Gastroesophageal sphincter (tissue), 4 donors: Measurements from ENCODE around the gene SLAMF1. TPM values are rescaled to one million over a fixed set of nuclear protein-coding genes. Genes with fewer than 3 reads are reported as not detected.

Source experiments
- ATAC-seq: fragments of 150-250 bp; one replicate; pipeline ENCODE4 v1.9.1; 2016; ENCODE audit warnings: mild to moderate bottlenecking, moderate library complexity
- H3K27ac ChIP-seq, 4 donors: fragments of 200-600 bp; sonication (generic) in 3 of 4; 1 replicate in 3 of 4; 2 replicates in 1 of 4; pipeline ENCODE4 v1.5.1; 2016 to 2019
- H3K27me3 ChIP-seq: fragments of 200-600 bp; sonication (generic); one replicate; pipeline ENCODE4 v1.5.1; 2019
- H3K36me3 ChIP-seq, 2 donors: fragments of 200-600 bp; sonication (generic); one replicate each; pipeline ENCODE4 v1.5.1; 2019; ENCODE audit warnings: control low read depth in 1 of 2
- H3K4me1 ChIP-seq, 3 donors: fragments of 200-600 bp; sonication (generic); 1 replicate in 2 of 3; 2 replicates in 1 of 3; pipeline ENCODE4 v1.5.1; 2016 to 2019; ENCODE audit warnings: control low read depth in 2 of 3
- H3K4me3 ChIP-seq, 2 donors: fragments of 200-600 bp; sonication (generic); one replicate each; pipeline ENCODE4 v1.5.1; 2019; ENCODE audit warnings: mild to moderate bottlenecking in 1 of 2, moderate library complexity in 1 of 2
- H3K9me3 ChIP-seq, 3 donors: fragments of 200-600 bp; sonication (generic); one replicate each; pipeline ENCODE4 v1.5.1; 2017 to 2019; ENCODE audit warnings: control low read depth in 2 of 3
- EP300 ChIP-seq: sonication (generic); formaldehyde crosslinking; IDR thresholded peaks from one replicate; pipeline ENCODE4 v1.6.1; 2017; ENCODE audit warnings: antibody characterized with exemption, mild to moderate bottlenecking
- POLR2A ChIP-seq, 2 donors: fragments of 450-650 bp; IDR thresholded peaks; one replicate each; pipeline ENCODE4 v1.6.1; 2017; ENCODE audit warnings: antibody characterized with exemption in 2 of 2, mild to moderate bottlenecking in 2 of 2, moderate library complexity in 1 of 2
- POLR2AphosphoS5 ChIP-seq: sonication (generic); formaldehyde crosslinking; IDR thresholded peaks from one replicate; pipeline ENCODE4 v1.6.1; 2017; ENCODE audit warnings: antibody characterized with exemption
- WGBS, 2 donors: methylation state at CpG; one replicate each; pipeline ENCODE4 v1.1.5; 2018; ENCODE audit warnings: low coverage in 1 of 2; 5-methylcytosine and 5-hydroxymethylcytosine counted together
- total RNA-seq, 4 donors: library from RNA; depleted of rRNA; stranded (reverse); fragments of >200 nt; gene quantifications; one replicate each; pipeline ENCODE4 v1.1.0, GENCODE V29; 2016
- TF ChIP-seq, protein P1 (sequence below), 4 experiments: fragments of 200-600 bp in 2 of 4; fragments of 450-650 bp in 2 of 4; sonication (generic) in 1 of 4; IDR thresholded peaks; one replicate each; pipeline ENCODE4 v1.5.1; 2017 to 2019; ENCODE audit warnings: antibody characterized with exemption in 4 of 4, mild to moderate bottlenecking in 2 of 4, moderate library complexity in 2 of 4

SLAMF1 gene
- total RNA-seq, 4 donors from 2014 or later: 0.12 to 2.8 (median 1.2) TPM; not detected in 1

DNA sequence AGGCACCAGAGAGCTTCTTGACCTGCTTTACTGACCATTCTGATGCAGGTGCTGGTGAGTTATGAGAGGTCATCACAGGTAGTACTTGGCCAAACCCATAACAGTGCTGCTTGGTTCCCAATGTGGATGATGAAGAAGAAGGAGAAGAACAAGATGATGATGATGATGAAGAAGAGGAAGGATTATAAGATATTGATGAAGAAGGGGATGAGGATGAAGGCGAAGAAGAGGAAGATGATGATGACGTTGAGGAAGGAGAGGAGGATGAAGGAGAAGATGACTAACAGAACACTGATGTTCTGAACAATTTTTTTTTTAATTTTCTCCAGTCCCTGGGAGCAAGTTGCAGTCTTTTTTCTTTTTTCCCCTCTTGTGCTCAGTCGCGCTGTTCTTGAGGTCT is 23.9 kb upstream of the SLAMF1 start:
- TF ChIP-seq POLR2AphosphoS5: no peak
- 85% methylated on average over 4 of the region's 4 CpGs for WGBS, 2 donors

GRCh38 chr1:160669802-160670201 is 23.0 kb upstream of the SLAMF1 start:
- peaks cover 5% of the 10 kb centered on the region for H3K27me3 ChIP-seq
- no peak overlapping the region for H3K4me3 ChIP-seq
- no peak for TF ChIP-seq EP300
- TF ChIP-seq POLR2A (IDR thresholded peaks at IDR 0.05): no peak
- TF ChIP-seq POLR2AphosphoS5: no peak
- TF ChIP-seq, protein P1, sequence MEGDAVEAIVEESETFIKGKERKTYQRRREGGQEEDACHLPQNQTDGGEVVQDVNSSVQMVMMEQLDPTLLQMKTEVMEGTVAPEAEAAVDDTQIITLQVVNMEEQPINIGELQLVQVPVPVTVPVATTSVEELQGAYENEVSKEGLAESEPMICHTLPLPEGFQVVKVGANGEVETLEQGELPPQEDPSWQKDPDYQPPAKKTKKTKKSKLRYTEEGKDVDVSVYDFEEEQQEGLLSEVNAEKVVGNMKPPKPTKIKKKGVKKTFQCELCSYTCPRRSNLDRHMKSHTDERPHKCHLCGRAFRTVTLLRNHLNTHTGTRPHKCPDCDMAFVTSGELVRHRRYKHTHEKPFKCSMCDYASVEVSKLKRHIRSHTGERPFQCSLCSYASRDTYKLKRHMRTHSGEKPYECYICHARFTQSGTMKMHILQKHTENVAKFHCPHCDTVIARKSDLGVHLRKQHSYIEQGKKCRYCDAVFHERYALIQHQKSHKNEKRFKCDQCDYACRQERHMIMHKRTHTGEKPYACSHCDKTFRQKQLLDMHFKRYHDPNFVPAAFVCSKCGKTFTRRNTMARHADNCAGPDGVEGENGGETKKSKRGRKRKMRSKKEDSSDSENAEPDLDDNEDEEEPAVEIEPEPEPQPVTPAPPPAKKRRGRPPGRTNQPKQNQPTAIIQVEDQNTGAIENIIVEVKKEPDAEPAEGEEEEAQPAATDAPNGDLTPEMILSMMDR (IDR thresholded peaks at IDR 0.05): no peak
- H3K36me3 ChIP-seq: no peaks in the 10 kb centered on the region
- 94 to 96% methylated on average over 10 to 14 of the region's 20 CpGs for WGBS, 2 donors
- ATAC-seq: no peak
- no peaks in the 10 kb centered on the region for H3K4me1 ChIP-seq
- H3K9me3 ChIP-seq: peaks cover 0 to 21% (median 0%) of the 10 kb centered on the region in 3 donors
- no peak overlapping the region for H3K27ac ChIP-seq

More for the DNA sequence above, 23.9 kb upstream of the SLAMF1 start:
- Histone ChIP-seq H3K27me3 (peaks cover 12% of the 10 kb centered on the region), H3K4me1 (no peaks in the 10 kb centered on the region), H3K36me3 (no peaks in the 10 kb centered on the region), H3K9me3 (peaks cover 0 to 21% (median 0%) of the 10 kb centered on the region in 3 donors), H3K27ac (no peak overlapping the region), H3K4me3 (no peak overlapping the region)
- ATAC-seq: no peak

GRCh38 chr1:160669276-160669675 is 22.4 kb upstream of the SLAMF1 start:
- H3K9me3 ChIP-seq: peaks cover 0 to 21% (median 0%) of the 10 kb centered on the region in 3 donors
- H3K4me1 ChIP-seq: no peaks in the 10 kb centered on the region
- TF ChIP-seq EP300 (no peak), POLR2A (IDR thresholded peaks at IDR 0.05) (no peak), POLR2AphosphoS5 (no peak)
- TF ChIP-seq, protein P1 (IDR thresholded peaks at IDR 0.05): no peak
- peaks cover 3% of the 10 kb centered on the region for H3K27me3 ChIP-seq
- ATAC-seq: no peak
- no peaks in the 10 kb centered on the region for H3K36me3 ChIP-seq
- no peak overlapping the region for H3K4me3 ChIP-seq
- H3K27ac ChIP-seq: no peak overlapping the region

- peaks cover 5% of the 10 kb centered on the region for H3K27me3 ChIP-seq
- no peak overlapping the region for H3K27ac ChIP-seq
- H3K4me1 ChIP-seq: no peaks in the 10 kb centered on the region
- 79 to 90% methylated on average over 2 of the region's 2 CpGs for WGBS, 2 donors
- H3K9me3 ChIP-seq: peaks cover 0 to 21% (median 0%) of the 10 kb centered on the region in 3 donors
- no peak for TF ChIP-seq POLR2A (IDR thresholded peaks at IDR 0.05)
- TF ChIP-seq POLR2AphosphoS5: no peak
- TF ChIP-seq, protein P1 (IDR thresholded peaks at IDR 0.05): no peak
- no peak for TF ChIP-seq EP300
- H3K4me3 ChIP-seq: no peak overlapping the region
- ATAC-seq: no peak
- H3K36me3 ChIP-seq: no peaks in the 10 kb centered on the region
These were observed 21.1 kb upstream of the SLAMF1 start for GRCh38 chr1:160667896-160668295.

DNA sequence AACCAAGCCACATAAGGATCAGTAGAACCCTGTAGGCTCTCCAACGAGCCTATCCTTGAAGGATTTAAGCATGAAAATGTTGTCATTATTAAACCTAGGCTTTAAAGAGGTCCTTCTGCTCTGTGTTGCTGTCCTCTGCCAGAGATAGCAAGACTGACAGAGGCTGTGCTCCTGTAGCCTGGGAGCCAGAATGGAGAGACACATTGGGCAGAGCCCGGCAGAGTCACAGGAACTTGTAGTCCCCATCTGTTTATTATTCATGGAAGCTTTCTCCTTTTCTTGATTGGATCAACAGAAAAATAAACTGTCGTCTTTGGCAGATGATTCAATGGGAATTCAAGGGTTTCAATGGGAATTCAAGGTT is 19.2 kb upstream of the SLAMF1 start:
- no peaks in the 10 kb centered on the region for H3K4me1 ChIP-seq
- peaks cover 0 to 21% (median 0%) of the 10 kb centered on the region in 3 donors for H3K9me3 ChIP-seq
- ATAC-seq: no peak
- peak overlapping the region in 2 of 4 donors; percentile 29 to 48 for H3K27ac ChIP-seq
- WGBS, 2 donors: 39 to 52% methylated on average over 3 of the region's 3 CpGs
- no peaks in the 10 kb centered on the region for H3K36me3 ChIP-seq
- H3K4me3 ChIP-seq: no peak overlapping the region
- H3K27me3 ChIP-seq: peaks cover 9% of the 10 kb centered on the region
- TF ChIP-seq EP300 (no peak), POLR2AphosphoS5 (no peak), POLR2A (IDR thresholded peaks at IDR 0.05) (no peak)
- TF ChIP-seq, protein P1 (IDR thresholded peaks at IDR 0.05): no peak
